GM19463 (cell line): Measurements from ENCODE around the gene KIAA0319L.
"Not testable (repeated sequence)": the region's sequence is repeated elsewhere in the genome, so short reads cannot be mapped to it uniquely, and the experiment has no call there.

ENCODE experiments used
- ATAC-seq: cut with Tn5 transposase; IDR thresholded peaks from one replicate; pipeline ENCODE4 v1.9.1; 2021; ENCODE audit warnings: mild to moderate bottlenecking, moderate library complexity; ENCODE audit not compliant: unreplicated experiment

Gene KIAA0319L

GRCh38 chr1:35585281-35585680 is 28.1 kb upstream of the KIAA0319L start:
- ATAC-seq: no peak

GRCh38 chr1:35581621-35582020 is 24.4 kb upstream of the KIAA0319L start:
- not testable (repeated sequence) for ATAC-seq

GRCh38 chr1:35580949-35581388 is 23.8 kb upstream of the KIAA0319L start:
- no peak for ATAC-seq

- peak; percentile 84 for ATAC-seq
These were observed 20.1 kb upstream of the KIAA0319L start for GRCh38 chr1:35577071-35577998.

DNA sequence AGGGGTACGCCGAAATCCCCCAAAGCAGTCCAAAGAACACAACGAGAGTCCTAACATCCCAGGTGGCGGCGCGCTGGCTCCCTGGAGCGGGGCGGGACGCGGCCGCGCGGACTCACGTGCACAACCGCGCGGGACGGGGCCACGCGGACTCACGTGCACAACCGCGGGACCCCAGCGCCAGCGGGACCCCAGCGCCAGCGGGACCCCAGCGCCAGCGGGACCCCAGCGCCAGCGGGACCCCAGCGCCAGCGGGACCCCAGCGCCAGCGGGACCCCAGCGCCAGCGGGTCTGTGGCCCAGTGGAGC is 19.5 kb upstream of the KIAA0319L start:
- not testable (repeated sequence) for ATAC-seq

DNA sequence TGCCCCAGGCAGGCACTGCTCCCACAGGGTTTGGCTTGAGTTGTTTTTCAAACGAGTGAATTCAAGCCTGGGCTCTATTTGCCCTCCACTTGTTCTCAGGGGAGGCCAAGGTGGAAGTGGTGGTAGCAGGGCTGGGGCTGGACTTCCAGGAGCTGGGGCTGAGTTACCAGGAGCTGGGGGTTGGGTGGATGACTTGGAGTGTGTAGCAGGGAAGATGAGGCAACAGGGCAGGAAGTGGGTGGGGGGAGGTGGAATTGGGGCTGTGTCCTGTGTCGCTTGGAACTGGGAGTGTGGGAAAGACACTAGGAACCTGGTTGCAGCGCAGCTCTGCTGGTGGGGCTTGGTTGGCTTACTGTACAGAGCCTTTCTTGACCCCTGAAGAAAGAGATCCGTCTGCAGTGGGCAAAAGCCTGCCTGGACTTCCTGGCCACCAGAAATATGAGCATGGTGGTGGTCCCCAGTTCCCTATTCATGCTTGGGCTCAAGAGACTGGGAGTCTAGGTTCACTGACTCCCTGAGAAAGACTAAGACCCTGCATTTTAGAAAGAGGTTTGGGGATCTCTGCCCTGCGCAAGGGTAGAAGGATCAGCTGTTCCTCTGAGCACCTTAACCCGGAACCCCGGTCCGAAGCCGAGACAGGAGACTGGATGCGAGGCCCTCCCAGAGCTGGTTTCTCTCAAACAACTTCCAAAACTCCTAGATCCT is 19.0 kb upstream of the KIAA0319L start:
- ATAC-seq: no peak

DNA sequence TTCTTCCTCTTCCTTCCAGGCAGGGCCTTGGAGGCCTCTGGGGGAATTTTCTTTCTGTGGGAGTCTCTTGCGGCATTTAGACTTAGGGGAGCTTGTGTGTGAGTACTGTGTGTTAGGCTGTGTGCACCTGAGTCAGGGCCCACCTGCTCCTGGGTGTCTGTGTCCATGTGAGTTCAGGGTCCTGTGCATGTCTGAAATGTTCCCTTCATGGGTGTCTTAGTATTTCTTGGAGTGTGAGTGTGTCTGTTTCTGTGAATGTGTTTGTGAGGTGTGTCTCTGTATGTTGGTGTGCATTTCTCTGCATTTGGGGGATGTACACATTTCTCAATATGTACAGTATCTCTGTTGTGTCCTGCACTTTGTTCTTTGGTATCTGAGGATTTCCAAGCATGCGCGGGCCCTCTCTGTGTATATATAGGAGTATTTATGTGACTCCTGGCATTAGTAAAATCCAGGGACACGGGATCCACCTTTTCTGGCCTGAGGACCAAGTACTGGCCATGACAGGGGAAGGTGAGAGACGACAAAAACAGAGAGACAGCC is 18.3 kb upstream of the KIAA0319L start:
- ATAC-seq: no peak

DNA sequence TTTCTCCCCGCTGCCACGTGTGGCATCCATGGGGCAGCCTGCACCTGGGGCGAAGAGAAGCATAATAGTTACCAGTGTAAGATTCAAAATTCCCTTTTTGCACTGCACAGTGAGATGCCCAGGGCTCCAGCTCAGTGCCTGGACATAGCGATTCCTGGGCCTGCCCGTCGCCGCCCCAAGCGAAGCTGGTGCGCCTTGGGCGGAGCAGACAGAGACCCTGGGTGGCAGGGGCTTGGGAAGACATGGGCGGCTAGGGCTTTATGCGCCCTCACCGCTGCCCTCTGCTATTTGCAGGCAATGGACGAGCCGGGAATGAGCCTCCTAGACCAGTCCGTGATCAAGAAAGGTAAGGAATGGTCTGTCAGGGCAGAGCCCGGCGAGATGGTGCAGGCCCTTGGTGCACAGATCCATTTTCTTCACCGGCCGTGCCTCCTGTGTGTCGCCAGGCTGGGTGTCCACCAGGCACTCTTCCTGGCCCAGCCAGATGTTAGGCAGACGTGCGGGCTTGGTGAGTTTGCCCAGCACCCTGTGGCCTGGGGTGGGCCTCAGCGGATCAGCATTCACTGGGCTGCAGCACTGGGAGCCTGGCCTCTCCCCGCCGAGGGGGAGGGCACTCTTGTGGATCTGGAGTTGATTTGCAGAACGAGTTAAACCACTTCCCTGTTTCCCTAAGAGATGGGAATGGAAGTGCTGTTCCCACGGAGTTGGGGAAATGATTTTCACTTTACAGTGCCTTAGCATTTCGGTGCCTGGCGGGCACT is 17.6 kb upstream of the KIAA0319L start:
- ATAC-seq: no peak

DNA sequence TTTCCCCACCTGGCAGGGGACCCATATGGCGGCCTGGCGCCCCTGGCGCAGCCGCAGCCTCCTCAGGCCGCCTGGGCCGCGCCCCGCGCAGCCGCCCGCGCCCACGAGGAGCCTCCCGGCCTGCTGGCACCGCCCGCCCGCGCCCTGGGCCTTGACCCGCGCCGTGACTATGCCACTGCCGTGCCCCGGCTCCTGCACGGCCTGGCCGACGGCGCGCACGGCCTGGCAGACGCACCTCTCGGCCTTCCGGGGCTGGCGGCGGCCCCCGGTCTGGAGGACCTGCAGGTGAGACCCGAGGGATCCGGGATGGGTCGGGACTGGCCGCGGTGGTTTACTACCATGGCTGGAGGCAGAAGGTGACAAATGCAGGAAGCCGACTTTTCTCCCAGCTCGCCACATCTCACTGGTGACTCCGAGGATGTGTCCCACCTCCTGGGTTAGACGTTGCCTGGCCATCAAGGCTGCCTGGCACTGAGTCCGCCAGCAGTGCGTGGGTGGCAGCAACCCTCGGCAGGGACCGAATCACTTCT is 17.0 kb upstream of the KIAA0319L start:
- no peak for ATAC-seq

DNA sequence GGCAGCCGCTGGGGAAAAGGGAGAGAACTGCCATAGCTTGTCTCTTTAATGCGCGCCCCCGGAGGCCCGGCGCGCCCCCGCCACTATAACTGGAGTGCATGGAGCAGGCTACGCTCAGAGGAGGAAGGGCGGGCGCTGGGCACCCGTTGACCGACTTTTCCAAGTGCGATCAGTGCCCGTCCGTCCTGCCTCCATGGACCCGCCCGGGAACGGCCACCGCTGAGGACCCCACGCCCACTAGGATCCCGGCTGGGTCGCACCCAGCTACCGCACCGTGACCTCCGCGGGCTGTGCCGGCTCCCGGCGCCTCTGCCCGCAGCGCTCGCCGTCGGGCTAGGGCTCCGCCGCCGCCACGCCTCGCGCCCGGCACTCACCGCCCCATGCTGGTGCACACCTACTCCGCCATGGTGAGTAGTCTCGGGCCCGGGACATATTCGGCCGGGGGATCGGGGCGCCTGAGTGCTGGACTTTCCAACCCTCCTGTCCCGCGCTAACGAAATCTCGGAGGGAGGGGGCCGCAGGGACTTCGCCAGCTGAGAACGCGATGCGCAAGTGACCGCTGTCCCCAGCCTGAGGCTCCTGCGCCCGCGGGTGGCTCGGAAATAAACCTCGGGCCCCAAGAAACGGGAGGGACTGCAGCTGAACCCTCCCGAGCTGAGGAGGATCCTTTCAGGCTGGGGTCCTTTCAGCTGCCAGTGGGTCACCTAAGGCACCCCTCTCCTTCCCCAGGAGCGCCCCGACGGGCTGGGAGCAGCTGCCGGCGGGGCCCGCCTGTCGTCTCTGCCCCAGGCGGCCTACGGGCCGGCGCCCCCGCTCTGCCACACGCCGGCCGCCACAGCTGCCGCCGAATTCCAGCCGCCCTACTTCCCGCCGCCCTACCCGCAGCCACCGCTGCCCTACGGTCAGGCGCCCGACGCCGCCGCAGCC is 16.3 kb upstream of the KIAA0319L start, which contains the start of gene TFAP2E:
Gene TFAP2E, plus strand, starts transcription at position 117 of the 927 bp plus-strand sequence. Its CDS starts 264 bp downstream, at position 381.
- ATAC-seq: no peak

- ATAC-seq: no peak
These were observed 15.1 kb upstream of the KIAA0319L start for GRCh38 chr1:35572296-35572695.

GRCh38 chr1:35571263-35571662 is 14.1 kb upstream of the KIAA0319L start:
- ATAC-seq: no peak

GRCh38 chr1:35570589-35571137 is 13.5 kb upstream of the KIAA0319L start:
- ATAC-seq: no peak

DNA sequence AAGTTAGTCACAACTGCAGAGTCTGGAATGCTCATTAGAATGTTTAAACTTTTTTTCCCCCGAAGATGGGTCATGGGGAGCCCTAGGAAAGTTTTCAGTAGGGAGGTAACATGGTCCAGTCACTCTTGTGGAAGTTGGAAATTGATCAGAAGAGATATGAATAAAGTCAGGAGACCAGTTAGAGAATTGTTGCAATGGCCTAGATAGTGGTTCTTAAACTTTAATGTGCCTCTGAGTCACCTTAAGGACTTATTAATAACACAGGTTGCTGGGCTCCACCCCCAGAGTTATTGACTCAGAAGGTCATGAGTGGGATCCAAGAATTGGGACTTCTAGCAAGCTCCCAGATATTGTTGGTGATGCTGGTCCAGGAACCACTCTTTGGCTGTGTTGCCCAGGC is 12.7 kb upstream of the KIAA0319L start:
- no peak for ATAC-seq

- no peak for ATAC-seq
These were observed 11.8 kb upstream of the KIAA0319L start for GRCh38 chr1:35568975-35569395.

DNA sequence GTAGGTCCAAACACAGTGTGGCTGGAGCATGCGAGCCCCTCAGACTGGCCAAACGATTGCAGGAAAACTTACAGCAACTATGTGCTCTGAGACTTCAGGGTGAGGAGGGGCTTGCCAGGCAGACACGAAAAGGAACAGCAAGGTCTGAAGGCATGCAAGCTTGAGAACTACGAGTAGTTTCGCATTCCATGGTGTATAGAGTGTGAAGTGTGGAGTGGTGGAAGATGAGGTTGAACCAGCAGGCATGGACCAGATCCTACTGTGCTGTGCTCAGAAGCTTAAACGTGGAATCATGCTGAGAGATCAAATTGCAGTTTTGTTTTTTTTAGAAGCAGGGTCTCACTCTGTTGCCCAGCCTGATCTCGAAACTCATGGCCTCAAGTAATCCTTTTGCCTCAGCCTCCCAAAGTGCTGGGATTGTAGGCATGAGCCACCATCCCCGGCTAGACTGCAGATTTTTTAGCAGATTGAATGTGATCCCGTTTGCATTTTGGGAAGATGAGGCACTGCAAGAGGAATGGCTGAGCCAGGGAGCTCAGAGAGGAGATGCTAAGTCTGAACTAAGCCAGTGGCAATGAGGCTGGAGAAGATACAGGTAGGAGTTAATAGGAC is 10.8 kb upstream of the KIAA0319L start:
- no peak for ATAC-seq

DNA sequence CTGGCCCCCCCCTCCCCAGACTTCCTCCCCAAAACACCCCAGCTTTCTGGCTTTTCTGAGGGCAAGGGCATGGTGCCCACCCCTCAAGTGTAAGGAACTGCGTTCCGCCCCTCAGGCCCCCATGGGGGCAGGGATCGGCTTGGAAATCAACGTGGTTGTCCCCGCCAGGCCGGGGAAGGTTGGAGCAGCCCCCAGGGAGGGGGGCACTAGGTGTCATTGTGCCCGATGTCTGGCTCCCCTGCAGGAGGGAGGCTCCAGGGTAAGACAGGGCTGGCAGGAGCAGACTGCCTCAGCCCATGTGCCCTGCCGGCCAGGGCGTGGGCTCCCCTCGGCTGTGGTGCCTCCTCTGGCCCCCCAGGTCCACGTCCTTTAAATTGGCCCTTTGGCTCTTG is 8.5 kb upstream of the KIAA0319L start:
- no peak for ATAC-seq

GRCh38 chr1:35564884-35565741 is 7.9 kb upstream of the KIAA0319L start:
- no peak for ATAC-seq
